GM23338 (cell line): Measurements from ENCODE around the gene ZFHX2.

ENCODE experiments used
- CREB1 ChIP-seq: fragments of 250-450 bp; sonication (Bioruptor Pico); IDR thresholded peaks from 2 replicates; pipeline ENCODE4 v1.5.0; 2020; ENCODE audit warnings: low read depth, mild to moderate bottlenecking, moderate library complexity
- EZH2 ChIP-seq: fragments of 200-600 bp; sonication (generic); IDR thresholded peaks from one replicate; pipeline ENCODE4 v1.8.0; 2017; ENCODE audit warnings: antibody characterized with exemption, mild to moderate bottlenecking, low read depth; ENCODE audit not compliant: unreplicated experiment
- EZH2phosphoT487 ChIP-seq: fragments of 200-600 bp; sonication (generic); IDR thresholded peaks from one replicate; pipeline ENCODE4 v1.8.1; 2018; ENCODE audit warnings: antibody characterized with exemption; ENCODE audit not compliant: unreplicated experiment
- JUNB ChIP-seq: IDR thresholded peaks from one replicate; pipeline ENCODE4 v1.6.1; 2016; ENCODE audit warnings: antibody characterized with exemption; ENCODE audit not compliant: unreplicated experiment
- NANOG ChIP-seq: IDR thresholded peaks from 2 replicates; pipeline ENCODE4 v1.6.1; 2016; ENCODE audit warnings: antibody characterized with exemption, borderline replicate concordance
- POLR2AphosphoS5 ChIP-seq: IDR thresholded peaks from 2 replicates; pipeline ENCODE4 v1.6.1; 2016; ENCODE audit warnings: antibody characterized with exemption, low read depth
- ZNF114 ChIP-seq: fragments of 250-450 bp; sonication (Bioruptor Pico); IDR thresholded peaks from 2 replicates; pipeline ENCODE4 v1.5.0; 2020; ENCODE audit warnings: mild to moderate bottlenecking, moderate library complexity
- ZNF331 ChIP-seq: fragments of 250-450 bp; sonication (Bioruptor Pico); IDR thresholded peaks from 2 replicates; pipeline ENCODE4 v1.5.0; 2020; ENCODE audit warnings: low read depth, mild to moderate bottlenecking, moderate library complexity
- TF ChIP-seq, protein P1 (sequence below), 2 experiments: fragments of 200-600 bp in 1 of 2; sonication (generic) in 1 of 2; conservative IDR thresholded peaks; 2 replicates each; pipeline versions ENCODE4 v1.5.1 to v1.6.1; 2016 to 2017; ENCODE audit warnings: antibody characterized with exemption in 2 of 2, low read depth in 2 of 2, mild to moderate bottlenecking in 2 of 2, moderate library complexity in 1 of 2
- TF ChIP-seq, protein P2 (sequence below): IDR thresholded peaks from 2 replicates; pipeline ENCODE4 v1.6.1; 2016; ENCODE audit warnings: antibody characterized with exemption
- TF ChIP-seq, protein P3 (sequence below): IDR thresholded peaks from one replicate; pipeline ENCODE4 v1.6.1; 2018; ENCODE audit warnings: antibody characterized with exemption; ENCODE audit not compliant: unreplicated experiment
- TF ChIP-seq, protein P4 (sequence below): fragments of 250-450 bp; sonication (Bioruptor Pico); IDR thresholded peaks from 2 replicates; pipeline ENCODE4 v1.5.0; 2020; ENCODE audit warnings: mild to moderate bottlenecking, moderate library complexity

GRCh38 chr14:23524954-23525353 lies 26.6 kb downstream of the ZFHX2 start:
- TF ChIP-seq, protein P1, sequence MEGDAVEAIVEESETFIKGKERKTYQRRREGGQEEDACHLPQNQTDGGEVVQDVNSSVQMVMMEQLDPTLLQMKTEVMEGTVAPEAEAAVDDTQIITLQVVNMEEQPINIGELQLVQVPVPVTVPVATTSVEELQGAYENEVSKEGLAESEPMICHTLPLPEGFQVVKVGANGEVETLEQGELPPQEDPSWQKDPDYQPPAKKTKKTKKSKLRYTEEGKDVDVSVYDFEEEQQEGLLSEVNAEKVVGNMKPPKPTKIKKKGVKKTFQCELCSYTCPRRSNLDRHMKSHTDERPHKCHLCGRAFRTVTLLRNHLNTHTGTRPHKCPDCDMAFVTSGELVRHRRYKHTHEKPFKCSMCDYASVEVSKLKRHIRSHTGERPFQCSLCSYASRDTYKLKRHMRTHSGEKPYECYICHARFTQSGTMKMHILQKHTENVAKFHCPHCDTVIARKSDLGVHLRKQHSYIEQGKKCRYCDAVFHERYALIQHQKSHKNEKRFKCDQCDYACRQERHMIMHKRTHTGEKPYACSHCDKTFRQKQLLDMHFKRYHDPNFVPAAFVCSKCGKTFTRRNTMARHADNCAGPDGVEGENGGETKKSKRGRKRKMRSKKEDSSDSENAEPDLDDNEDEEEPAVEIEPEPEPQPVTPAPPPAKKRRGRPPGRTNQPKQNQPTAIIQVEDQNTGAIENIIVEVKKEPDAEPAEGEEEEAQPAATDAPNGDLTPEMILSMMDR (conservative IDR thresholded peaks at IDR 0.05; ENCODE audit: low read depth in 2 of 2) = no peak
- TF ChIP-seq, protein P2, sequence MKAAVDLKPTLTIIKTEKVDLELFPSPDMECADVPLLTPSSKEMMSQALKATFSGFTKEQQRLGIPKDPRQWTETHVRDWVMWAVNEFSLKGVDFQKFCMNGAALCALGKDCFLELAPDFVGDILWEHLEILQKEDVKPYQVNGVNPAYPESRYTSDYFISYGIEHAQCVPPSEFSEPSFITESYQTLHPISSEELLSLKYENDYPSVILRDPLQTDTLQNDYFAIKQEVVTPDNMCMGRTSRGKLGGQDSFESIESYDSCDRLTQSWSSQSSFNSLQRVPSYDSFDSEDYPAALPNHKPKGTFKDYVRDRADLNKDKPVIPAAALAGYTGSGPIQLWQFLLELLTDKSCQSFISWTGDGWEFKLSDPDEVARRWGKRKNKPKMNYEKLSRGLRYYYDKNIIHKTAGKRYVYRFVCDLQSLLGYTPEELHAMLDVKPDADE = no peak
- no peak for TF ChIP-seq EZH2
- TF ChIP-seq, protein P3, sequence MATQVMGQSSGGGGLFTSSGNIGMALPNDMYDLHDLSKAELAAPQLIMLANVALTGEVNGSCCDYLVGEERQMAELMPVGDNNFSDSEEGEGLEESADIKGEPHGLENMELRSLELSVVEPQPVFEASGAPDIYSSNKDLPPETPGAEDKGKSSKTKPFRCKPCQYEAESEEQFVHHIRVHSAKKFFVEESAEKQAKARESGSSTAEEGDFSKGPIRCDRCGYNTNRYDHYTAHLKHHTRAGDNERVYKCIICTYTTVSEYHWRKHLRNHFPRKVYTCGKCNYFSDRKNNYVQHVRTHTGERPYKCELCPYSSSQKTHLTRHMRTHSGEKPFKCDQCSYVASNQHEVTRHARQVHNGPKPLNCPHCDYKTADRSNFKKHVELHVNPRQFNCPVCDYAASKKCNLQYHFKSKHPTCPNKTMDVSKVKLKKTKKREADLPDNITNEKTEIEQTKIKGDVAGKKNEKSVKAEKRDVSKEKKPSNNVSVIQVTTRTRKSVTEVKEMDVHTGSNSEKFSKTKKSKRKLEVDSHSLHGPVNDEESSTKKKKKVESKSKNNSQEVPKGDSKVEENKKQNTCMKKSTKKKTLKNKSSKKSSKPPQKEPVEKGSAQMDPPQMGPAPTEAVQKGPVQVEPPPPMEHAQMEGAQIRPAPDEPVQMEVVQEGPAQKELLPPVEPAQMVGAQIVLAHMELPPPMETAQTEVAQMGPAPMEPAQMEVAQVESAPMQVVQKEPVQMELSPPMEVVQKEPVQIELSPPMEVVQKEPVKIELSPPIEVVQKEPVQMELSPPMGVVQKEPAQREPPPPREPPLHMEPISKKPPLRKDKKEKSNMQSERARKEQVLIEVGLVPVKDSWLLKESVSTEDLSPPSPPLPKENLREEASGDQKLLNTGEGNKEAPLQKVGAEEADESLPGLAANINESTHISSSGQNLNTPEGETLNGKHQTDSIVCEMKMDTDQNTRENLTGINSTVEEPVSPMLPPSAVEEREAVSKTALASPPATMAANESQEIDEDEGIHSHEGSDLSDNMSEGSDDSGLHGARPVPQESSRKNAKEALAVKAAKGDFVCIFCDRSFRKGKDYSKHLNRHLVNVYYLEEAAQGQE = no peak
- TF ChIP-seq POLR2AphosphoS5 = no peak
- TF ChIP-seq, protein P4, sequence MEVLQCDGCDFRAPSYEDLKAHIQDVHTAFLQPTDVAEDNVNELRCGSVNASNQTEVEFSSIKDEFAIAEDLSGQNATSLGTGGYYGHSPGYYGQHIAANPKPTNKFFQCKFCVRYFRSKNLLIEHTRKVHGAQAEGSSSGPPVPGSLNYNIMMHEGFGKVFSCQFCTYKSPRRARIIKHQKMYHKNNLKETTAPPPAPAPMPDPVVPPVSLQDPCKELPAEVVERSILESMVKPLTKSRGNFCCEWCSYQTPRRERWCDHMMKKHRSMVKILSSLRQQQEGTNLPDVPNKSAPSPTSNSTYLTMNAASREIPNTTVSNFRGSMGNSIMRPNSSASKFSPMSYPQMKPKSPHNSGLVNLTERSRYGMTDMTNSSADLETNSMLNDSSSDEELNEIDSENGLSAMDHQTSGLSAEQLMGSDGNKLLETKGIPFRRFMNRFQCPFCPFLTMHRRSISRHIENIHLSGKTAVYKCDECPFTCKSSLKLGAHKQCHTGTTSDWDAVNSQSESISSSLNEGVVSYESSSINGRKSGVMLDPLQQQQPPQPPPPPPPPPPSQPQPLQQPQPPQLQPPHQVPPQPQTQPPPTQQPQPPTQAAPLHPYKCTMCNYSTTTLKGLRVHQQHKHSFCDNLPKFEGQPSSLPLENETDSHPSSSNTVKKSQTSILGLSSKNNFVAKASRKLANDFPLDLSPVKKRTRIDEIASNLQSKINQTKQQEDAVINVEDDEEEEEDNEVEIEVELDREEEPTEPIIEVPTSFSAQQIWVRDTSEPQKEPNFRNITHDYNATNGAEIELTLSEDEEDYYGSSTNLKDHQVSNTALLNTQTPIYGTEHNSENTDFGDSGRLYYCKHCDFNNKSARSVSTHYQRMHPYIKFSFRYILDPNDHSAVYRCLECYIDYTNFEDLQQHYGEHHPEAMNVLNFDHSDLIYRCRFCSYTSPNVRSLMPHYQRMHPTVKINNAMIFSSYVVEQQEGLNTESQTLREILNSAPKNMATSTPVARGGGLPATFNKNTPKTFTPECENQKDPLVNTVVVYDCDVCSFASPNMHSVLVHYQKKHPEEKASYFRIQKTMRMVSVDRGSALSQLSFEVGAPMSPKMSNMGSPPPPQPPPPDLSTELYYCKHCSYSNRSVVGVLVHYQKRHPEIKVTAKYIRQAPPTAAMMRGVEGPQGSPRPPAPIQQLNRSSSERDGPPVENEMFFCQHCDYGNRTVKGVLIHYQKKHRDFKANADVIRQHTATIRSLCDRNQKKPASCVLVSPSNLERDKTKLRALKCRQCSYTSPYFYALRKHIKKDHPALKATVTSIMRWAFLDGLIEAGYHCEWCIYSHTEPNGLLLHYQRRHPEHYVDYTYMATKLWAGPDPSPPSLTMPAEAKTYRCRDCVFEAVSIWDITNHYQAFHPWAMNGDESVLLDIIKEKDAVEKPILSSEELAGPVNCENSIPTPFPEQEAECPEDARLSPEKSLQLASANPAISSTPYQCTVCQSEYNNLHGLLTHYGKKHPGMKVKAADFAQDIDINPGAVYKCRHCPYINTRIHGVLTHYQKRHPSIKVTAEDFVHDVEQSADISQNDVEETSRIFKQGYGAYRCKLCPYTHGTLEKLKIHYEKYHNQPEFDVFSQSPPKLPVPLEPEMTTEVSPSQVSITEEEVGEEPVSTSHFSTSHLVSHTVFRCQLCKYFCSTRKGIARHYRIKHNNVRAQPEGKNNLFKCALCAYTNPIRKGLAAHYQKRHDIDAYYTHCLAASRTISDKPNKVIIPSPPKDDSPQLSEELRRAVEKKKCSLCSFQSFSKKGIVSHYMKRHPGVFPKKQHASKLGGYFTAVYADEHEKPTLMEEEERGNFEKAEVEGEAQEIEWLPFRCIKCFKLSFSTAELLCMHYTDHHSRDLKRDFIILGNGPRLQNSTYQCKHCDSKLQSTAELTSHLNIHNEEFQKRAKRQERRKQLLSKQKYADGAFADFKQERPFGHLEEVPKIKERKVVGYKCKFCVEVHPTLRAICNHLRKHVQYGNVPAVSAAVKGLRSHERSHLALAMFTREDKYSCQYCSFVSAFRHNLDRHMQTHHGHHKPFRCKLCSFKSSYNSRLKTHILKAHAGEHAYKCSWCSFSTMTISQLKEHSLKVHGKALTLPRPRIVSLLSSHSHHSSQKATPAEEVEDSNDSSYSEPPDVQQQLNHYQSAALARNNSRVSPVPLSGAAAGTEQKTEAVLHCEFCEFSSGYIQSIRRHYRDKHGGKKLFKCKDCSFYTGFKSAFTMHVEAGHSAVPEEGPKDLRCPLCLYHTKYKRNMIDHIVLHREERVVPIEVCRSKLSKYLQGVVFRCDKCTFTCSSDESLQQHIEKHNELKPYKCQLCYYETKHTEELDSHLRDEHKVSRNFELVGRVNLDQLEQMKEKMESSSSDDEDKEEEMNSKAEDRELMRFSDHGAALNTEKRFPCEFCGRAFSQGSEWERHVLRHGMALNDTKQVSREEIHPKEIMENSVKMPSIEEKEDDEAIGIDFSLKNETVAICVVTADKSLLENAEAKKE (CRISPR knock-in tag) = no peak
- no peak for TF ChIP-seq JUNB
- TF ChIP-seq EZH2phosphoT487 = no peak
- no peak for TF ChIP-seq ZNF331 (CRISPR knock-in tag)
- TF ChIP-seq CREB1 (CRISPR knock-in tag) = no peak
- TF ChIP-seq NANOG = no peak
- TF ChIP-seq ZNF114 = no peak
